ENCODE measurements around the gene AK1. TPM values are rescaled to one million over a fixed set of nuclear protein-coding genes. Genes with fewer than 3 reads are reported as not detected.

Gene AK1
- total RNA-seq, 1 experiment from 2014 or later, result 62.1 TPM

DNA sequence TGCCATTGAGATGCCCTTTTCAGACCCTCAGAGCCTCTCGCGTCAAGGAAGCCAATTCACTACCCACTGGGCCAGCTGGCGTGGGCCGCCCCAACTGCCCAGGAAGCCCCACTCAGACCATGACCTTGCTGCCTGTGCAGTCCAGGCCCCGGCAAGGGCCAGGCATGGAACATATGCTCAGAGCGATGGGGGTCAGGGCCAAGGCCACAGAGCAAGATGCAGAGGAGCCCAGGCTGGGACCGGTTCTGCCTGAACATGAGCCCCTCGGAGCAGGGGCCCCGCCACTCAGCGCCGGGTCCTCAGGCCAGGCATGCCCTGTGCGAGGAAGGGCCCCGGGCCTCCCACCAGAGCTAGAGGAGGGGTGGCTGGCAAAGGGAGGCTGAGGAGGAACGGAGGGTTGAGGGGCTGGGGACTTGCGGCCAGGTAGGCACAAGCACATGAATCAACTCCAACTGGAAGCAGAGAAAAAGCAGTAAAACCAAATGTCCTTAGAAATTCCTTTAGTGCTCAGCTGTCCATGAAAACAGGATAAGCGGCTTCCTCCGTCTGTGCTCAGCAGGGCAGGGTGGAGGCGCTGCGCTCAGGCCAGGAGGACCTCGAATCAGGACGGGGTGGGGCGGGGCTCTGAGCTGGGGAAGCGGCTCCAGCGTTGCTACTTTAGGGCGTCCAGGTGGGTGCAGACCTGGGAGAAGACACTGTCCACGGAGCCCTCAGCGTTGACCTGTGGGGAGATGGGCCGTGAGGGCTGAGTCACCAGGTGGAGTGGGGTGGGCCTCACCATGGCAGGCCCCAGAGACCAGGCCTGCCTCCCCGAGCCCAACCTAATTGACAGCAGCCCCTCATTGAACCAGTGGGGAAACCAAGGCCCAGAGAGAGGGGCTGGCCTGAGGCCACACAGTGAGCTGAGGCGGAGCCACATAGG, 9.9 kb downstream of the AK1 start:
- TF ChIP-seq, protein P1, sequence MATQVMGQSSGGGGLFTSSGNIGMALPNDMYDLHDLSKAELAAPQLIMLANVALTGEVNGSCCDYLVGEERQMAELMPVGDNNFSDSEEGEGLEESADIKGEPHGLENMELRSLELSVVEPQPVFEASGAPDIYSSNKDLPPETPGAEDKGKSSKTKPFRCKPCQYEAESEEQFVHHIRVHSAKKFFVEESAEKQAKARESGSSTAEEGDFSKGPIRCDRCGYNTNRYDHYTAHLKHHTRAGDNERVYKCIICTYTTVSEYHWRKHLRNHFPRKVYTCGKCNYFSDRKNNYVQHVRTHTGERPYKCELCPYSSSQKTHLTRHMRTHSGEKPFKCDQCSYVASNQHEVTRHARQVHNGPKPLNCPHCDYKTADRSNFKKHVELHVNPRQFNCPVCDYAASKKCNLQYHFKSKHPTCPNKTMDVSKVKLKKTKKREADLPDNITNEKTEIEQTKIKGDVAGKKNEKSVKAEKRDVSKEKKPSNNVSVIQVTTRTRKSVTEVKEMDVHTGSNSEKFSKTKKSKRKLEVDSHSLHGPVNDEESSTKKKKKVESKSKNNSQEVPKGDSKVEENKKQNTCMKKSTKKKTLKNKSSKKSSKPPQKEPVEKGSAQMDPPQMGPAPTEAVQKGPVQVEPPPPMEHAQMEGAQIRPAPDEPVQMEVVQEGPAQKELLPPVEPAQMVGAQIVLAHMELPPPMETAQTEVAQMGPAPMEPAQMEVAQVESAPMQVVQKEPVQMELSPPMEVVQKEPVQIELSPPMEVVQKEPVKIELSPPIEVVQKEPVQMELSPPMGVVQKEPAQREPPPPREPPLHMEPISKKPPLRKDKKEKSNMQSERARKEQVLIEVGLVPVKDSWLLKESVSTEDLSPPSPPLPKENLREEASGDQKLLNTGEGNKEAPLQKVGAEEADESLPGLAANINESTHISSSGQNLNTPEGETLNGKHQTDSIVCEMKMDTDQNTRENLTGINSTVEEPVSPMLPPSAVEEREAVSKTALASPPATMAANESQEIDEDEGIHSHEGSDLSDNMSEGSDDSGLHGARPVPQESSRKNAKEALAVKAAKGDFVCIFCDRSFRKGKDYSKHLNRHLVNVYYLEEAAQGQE (IDR thresholded peaks at IDR 0.05; ENCODE audit: insufficient read depth in 1 of 2, low read depth in 2 of 2, low read length in 1 of 2), result no peak
- no peak for TF ChIP-seq TCF7L2 (IDR thresholded peaks at IDR 0.05; ENCODE audit: low read depth, low read length)
- no peak for TF ChIP-seq SIN3A (IDR thresholded peaks at IDR 0.05; ENCODE audit: borderline replicate concordance, insufficient read depth, low read depth, low read length)
- no peak for TF ChIP-seq POLR2AphosphoS5 (IDR thresholded peaks at IDR 0.05; ENCODE audit: low read depth, low read length)
- TF ChIP-seq, protein P2, sequence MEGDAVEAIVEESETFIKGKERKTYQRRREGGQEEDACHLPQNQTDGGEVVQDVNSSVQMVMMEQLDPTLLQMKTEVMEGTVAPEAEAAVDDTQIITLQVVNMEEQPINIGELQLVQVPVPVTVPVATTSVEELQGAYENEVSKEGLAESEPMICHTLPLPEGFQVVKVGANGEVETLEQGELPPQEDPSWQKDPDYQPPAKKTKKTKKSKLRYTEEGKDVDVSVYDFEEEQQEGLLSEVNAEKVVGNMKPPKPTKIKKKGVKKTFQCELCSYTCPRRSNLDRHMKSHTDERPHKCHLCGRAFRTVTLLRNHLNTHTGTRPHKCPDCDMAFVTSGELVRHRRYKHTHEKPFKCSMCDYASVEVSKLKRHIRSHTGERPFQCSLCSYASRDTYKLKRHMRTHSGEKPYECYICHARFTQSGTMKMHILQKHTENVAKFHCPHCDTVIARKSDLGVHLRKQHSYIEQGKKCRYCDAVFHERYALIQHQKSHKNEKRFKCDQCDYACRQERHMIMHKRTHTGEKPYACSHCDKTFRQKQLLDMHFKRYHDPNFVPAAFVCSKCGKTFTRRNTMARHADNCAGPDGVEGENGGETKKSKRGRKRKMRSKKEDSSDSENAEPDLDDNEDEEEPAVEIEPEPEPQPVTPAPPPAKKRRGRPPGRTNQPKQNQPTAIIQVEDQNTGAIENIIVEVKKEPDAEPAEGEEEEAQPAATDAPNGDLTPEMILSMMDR (IDR thresholded peaks at IDR 0.05), result no peak
- peaks cover 4% of the 10 kb centered on the region; the same call in 1 of the 2 replicates for H3K4me1 ChIP-seq (ENCODE audit: control insufficient read depth, insufficient read depth, low read length)
- no peaks in the 10 kb centered on the region for H3K27me3 ChIP-seq (ENCODE audit: control insufficient read depth, insufficient read depth, low read length)
- no peak overlapping the region for H3K27ac ChIP-seq (ENCODE audit: low read length)
- CTCF ChIA-PET, result interaction anchor here (0.7 kb wide), 1 partner anchor 118 kb away, joined by 6 read pairs; no protein-coding TSS in a partner anchor
- H3K4me3 ChIP-seq (ENCODE audit: low read depth in 2 of 2, low read length in 2 of 2), result no peak overlapping the region
- in situ Hi-C loops (cut with HindIII; ENCODE audit: low pct_unique_long_range_greater_than_20kb, low sequenced_read_pairs) (no loop called here), intact Hi-C loops (cut with micrococcal nuclease; ENCODE audit: unreplicated experiment) (no loop called here)
- no peaks in the 10 kb centered on the region for H3K36me3 ChIP-seq (ENCODE audit: control insufficient read depth, insufficient read depth, low read length)
- BruUV-seq (replicated peaks), result no TSS peak
- ATAC-seq (no peak), DNase-seq (ENCODE audit: low read depth, low spot score) (no peak)
- H3K9me3 ChIP-seq (ENCODE audit: control insufficient read depth, insufficient read depth, low read depth, low read length), result no peaks in the 10 kb centered on the region
- POLR2A ChIA-PET, result interaction anchor here (0.6 kb wide), 1 partner anchor 23 kb away, joined by 10 read pairs; no protein-coding TSS in a partner anchor

DNA sequence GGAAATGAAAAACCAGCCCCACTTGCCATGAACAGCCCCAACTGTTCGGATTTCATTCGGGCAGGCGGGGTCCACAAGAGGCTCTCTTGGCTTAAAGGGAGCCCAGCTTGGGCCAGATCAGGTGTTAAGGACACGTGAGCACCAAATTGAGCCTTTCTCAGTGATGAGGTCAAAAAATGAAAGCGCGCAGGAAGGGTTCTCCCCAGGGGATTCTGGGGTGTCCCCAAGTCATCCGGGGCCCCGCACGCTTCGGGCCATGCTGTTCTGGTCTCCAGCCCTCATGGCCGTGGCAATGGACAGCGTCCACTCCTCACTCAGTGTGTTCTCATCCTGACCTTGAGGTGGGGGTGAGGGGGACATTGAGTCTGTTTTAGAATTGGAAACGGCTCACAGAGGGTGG, 10.9 kb downstream of the AK1 start:
- in situ Hi-C loops (cut with HindIII; ENCODE audit: low pct_unique_long_range_greater_than_20kb, low sequenced_read_pairs) (no loop called here), intact Hi-C loops (cut with micrococcal nuclease; ENCODE audit: unreplicated experiment) (no loop called here)
- ChIA-PET POLR2A (no interaction called here), CTCF (no interaction called here)
- TF ChIP-seq, protein P2 (IDR thresholded peaks at IDR 0.05), result no peak
- TF ChIP-seq TCF7L2 (IDR thresholded peaks at IDR 0.05; ENCODE audit: low read depth, low read length) (no peak), POLR2AphosphoS5 (IDR thresholded peaks at IDR 0.05; ENCODE audit: low read depth, low read length) (no peak), SIN3A (IDR thresholded peaks at IDR 0.05; ENCODE audit: borderline replicate concordance, insufficient read depth, low read depth, low read length) (no peak)
- TF ChIP-seq, protein P1 (IDR thresholded peaks at IDR 0.05; ENCODE audit: insufficient read depth in 1 of 2, low read depth in 2 of 2, low read length in 1 of 2), result no peak
- no peak overlapping the region for H3K4me3 ChIP-seq (ENCODE audit: low read depth in 2 of 2, low read length in 2 of 2)
- ATAC-seq (no peak), DNase-seq (ENCODE audit: low read depth, low spot score) (no peak)
- BruUV-seq (replicated peaks), result no TSS peak
- H3K36me3 ChIP-seq (ENCODE audit: control insufficient read depth, insufficient read depth, low read length), result no peaks in the 10 kb centered on the region
- peaks cover 4% of the 10 kb centered on the region; the same call in 1 of the 2 replicates for H3K4me1 ChIP-seq (ENCODE audit: control insufficient read depth, insufficient read depth, low read length)
- H3K27ac ChIP-seq (ENCODE audit: low read length), result no peak overlapping the region
- no peaks in the 10 kb centered on the region for H3K27me3 ChIP-seq (ENCODE audit: control insufficient read depth, insufficient read depth, low read length)
- H3K9me3 ChIP-seq (ENCODE audit: control insufficient read depth, insufficient read depth, low read depth, low read length), result no peaks in the 10 kb centered on the region

Measured in Panc1 (cell line).